Measurements from ENCODE around the gene BFSP1.

GRCh38 chr20:17507032-17507431 is 24.1 kb downstream of the BFSP1 start:
- TF ChIP-seq POLR2A (IDR thresholded peaks at IDR 0.05) (no peak), CTCF (IDR thresholded peaks at IDR 0.05) (no peak)
